GM03348 (cell line): Measurements from ENCODE around the gene BCL11B.

Experiments used
- DNase-seq: peaks from one replicate; pipeline ENCODE4 v3.0.0; 2012; ENCODE audit warnings: low spot score

The BCL11B gene

DNA sequence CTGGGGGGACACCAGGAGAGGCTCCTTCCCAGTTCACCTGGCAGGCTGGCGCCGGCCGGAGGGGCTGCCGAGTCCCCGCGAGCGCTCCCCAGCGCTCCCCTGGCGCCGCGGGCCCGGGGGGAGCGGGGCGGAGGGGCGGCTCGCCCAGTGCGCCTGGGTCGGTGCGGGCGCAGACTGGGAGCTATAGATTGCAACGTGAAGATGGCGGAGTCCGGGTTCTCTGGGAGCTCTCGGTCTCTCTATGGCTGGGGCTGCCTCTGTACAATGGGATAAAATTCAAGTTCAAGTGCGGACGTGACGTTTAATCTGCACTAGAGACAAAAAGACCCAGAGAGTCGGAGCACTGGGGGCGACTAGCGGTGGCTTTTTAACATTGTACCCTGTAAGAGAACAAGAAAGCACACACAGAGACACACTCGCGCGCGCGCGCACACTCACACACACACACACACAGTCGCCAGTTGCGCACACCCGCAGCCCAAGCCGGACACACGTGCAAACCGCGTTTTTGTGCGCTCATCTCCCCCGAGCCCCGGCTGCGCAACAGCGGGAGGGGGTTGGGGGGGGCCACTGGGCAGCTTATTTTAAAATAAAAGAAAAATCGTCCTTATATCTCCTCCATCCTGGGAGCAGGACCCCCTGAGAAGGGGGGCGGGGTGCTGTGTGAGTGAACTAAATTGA, at the start of gene BCL11B:
Gene BCL11B, minus strand, starts transcription at position 247 of the 681 bp plus-strand sequence. CDS start 979 bp downstream, outside the sequence.
- peak; percentile 82 for DNase-seq

DNA sequence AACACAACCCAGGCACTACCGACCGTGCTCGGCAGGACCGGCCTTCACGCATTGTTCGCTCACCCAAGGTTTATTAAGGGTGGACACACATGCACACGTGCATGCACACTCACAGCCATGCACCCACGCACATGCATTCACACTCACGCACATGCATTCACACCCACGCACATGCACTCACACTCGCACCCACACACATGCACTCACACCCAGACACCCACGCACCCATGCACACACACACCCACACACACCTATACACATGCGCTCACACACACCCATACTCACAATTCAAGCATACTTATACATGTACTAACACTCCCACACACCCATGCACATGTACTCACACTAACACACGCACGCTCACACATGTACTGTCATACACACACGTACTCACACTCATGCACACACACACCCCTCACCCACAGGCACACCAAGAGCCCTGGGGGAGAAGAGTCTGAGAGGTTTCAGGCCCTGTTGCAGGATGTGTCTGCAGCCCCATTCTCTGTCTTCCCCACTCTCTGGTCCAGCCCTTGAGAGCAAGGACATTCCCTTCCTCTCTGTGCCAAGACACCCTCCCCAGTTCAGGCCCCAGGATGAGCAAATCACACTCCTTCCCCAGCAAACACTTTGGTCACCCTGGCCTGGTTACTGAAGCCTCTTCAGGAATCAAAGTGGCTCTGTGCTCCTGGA, 49.4 kb upstream of the BCL11B start:
- no peak for DNase-seq

DNA sequence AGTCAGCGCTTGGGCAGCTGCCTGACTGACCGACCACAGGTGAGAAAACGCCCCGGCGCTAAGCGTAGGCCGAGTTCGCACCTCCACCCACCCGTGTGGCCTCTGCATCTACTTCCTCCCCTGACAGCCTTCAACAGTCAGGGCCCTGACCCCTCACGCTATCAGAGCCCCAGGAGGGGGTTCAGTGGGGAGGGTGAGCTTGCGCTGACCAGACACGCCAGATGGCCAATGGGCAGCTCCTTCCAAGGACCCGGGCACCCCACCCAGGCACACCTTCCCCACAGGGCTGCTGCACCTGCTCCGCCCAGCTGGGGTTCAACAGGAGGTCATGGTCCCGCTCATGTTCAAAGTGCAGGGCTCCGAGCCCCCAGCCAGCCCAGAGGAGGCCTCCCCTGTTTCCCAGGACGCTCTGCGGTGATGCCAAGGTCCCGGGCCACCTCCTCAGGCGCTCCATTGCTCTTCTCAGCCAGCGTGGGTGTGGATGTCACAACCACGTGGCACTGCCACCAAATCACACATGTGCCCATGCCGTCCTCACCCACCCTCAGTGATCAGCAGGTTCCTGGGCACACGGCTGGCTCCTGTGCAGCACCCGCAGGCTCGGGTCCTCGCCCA, 48.7 kb upstream of the BCL11B start:
- DNase-seq: no peak

DNA sequence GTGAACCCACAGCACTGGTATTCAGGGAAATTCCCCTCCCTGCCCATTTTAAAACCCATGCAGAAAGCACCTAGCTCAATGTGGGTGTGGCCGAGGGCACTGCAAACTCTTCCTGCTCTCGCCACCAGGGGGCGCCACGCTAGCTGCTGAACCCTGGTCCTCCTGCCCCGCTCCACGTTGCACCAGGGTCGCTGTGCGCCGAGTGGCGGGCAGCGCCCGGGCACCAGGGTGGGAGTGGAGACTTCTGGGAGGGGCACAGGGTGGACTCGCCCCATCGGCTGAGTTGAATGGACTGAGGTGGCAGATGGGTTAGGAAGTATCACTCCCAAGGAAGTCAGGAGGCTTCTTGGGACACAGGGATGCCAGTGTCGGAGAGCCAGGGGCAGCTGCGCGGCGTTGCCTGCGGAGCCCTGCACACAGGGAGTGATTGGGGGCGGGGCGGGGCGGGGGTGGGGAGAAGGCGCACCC, 48.1 kb upstream of the BCL11B start:
- DNase-seq: peak; percentile 73

DNA sequence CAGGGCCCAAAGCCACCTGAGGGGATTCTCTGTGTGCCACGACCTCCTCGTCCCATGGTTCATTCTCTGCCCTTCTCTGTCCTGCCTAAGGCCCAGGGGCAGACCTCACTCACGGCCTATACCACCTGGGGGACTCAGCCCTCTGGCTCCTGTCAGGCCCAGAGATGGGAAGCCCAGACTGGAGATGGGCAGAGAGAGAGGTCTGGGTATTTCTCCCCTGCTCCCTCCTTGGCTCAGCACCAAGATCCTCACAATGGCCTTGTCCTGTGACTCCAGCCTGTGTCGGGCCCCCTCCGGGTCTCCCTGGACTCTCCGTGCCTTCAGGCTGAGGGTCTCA, 46.9 kb upstream of the BCL11B start:
- no peak for DNase-seq

DNA sequence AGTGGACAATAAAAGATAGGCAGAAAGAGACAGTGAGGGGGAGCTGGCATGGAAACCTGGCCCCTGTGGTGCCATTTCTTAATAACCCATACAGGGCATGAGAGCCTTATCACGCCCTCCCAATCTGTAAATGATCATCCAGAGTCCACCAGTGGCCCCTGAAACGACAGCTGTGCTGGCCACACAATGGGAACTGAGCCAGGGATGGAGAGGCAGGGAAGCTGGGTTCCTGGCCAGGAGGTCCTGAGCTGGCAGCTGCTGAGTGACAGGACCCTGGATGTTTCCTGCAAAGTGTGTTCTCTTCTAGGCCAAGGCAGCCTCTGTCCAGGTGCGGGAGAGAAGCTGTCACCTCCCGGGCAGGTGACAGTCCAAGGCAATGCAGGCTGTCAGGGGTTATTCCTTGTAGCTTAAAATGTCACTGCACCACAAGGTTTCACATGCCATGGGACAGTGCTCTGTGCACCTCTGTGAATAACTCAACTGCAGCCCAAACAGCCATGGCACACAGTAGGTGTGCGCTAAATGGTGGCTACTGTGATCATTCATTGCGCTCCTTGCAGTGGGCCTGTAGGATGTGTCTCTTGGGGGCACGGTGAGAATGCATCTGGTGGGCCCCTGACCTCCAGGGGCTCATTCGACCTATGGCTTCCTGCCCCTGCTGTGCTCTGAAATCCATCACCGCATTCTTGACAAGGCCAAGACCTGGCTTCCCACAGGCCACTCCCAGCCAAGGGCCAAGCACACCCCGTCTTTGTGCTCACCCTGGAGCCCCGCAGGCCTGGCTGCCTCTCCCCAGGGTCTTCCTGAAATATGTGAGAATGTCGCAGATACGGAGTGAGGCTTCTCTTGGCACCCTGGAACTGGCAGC, 46.3 kb upstream of the BCL11B start:
- no peak for DNase-seq

DNA sequence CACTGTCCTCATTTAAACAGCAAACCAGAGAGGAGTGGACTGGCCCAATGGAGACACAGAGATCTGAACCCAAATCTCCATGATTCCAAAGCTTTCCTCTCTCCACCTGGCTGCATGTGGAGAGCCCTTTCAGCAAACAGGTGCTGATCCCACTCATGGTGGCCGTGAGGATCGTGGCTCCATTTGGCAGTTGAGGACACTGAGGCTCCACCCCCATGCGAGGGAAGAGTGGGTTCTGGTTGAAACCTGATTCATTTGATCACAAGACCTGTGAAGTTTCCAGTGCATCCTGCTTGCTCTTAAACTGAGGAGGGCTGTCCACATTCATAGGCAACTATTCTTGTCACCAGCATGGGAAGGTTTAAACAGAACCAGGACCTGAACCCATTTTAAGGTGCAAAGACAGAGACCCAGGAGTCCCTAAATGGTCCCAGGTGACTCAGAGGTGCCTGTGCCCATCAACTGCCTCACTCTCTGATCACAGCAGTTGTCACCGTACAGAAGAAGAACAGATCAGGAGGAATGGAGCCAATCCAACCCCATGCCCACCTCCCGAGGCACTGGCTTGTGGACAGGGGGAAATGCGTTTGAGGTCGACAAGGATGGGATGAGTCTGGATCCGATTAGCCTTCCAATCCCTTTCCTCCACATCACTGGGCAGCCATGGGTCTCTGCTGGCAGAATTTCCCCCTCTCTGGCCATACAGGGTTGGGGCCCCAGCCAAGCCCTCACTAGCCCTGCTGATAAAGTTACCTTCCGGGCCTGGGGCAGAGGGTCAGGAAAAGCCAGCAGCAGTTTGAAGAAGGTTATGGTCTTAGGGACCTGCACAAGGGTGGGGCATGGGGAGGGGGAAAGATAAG, 45.5 kb upstream of the BCL11B start:
- no peak for DNase-seq

DNA sequence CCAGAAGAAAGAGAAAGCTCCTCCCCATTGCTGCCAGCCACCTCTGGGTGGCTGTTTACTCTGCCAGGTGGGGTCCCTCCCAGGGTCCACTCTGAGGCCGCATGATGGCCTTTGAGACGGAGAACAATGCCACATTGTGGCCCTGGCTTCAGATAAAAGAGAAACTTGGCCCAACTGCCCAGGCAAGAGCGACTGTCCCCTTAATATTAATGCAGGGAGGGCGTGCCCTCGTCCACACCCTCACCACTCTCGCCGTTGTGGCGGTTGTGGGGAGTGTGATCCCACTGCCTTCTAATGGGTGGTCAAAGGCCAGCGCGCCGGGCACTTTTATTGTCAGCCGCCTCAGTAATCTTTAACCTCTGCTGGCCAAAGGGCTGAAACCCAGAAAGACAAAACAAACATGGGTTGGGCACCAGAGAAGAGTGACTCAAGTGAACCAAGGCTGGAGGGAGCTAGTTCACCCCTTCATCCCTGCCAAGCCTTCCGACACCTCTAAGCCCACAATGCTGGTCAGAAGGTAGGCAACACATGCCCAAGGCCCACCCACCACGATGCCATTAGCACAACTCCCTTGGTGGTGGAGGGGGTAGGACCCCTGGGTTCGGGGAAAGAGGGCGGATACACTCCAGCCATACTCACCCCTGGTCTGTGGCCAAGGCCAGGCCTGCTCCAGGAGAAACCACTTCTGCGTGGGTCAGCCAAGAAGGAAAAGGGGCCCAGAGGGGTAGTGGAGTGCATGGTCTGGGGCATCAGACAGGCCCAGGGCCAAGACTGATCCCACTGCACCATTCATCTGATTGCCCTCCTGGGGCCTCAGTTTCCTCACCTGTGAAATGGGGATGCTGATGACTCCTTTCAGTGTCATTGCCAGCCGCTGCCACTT, 44.5 kb upstream of the BCL11B start:
- DNase-seq: no peak

DNA sequence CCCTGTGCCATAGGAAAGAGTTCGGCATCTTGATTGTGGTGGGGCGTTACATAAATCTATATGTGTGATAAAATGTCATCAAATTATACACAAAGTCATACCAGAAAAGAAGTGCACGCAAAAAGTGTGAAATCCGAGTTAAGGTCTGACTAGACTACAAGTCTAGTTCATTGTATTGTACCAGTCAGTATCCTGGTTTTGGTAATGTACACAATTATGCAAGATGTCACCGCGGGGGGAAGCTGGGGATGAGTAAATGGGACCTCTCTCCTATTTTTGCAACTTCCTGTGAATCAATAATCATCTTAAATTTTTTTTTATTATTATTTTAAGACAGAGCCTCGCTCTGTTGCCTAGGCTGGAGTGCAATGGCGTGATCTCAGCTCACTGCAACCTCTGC, 43.2 kb upstream of the BCL11B start:
- DNase-seq: no peak

DNA sequence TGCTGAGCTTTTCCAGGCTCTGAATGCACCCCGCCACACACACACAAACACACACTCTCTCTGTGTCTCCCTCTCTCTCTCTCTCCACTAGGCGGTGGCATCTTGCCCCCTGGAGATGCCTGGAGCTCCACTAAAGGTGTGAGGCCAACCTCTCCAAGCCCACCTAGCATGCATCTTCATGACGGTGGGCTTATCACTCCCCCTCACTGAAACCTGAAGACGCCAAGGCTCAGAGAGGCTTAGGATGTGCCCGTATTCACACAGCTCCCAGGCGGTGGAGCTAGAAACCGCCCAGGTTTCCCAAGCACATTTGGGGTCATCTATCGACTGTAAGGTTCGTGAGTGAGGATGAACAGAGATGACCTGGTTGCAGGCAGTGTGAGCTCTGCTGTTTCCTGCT, 42.6 kb upstream of the BCL11B start:
- no peak for DNase-seq

DNA sequence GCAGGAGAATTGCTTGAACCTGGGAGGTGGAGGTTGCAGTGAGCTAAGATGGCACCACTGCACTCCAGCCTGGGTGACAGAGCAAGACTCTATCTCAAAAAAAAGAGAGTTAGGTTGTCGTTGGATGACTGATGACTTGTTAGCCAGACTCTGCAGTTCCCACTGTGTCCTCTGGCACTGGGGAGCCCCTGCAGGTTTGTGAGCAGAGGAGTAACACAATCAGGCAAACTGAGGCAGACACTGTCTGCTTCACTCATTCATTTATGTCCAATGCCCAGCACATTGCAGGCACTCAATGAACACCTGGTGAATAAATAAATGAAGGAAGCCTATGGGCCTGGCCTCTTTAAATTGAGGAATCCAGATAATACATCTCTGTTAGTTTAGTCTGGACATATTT, 41.2 kb upstream of the BCL11B start:
- no peak for DNase-seq

DNA sequence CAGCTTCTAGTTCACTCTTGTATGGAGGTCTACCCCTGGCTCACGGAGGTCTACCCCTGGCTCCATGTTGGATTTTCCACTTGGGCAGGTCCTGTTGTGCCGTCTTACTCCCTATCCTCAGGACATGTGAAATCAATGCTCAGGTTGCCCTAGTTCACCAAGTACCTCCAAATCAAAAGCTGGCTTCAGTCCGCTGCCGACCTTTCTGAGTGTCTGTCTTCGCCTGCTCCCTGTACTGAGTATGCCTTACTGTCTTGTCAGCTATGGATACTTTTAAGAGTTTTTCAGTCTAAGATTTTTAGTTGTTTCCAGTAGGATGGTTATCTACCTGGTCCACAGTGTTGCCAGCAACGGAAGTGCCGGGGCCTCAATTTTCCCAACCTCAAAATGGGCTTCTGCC, 40.1 kb upstream of the BCL11B start:
- no peak for DNase-seq

DNA sequence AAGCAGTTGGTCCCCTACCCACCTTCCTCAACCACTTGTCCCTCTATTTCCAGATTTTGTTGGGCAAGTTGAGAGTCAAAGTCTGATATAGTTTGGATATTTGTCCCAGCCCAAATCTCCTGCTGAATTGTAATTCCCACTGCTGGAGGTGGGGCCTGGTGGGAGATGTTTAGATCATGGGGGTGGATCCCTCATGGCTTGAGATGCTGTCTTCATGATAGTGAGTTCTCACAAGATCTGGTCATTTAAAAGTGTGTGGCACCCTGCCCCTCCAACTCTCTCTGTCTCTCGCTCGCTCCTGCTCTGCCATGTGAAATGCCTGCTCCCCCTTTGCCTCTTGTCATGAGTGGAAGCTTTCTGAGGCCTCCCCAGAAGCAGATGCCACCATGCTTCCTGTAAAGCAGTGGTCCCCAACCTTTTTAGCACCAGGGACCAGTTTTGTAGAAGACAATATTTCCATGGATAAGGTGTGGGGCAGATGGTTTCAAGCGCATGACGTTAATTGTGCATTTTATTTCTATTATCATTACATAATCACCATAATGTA, 37.3 kb upstream of the BCL11B start:
- no peak for DNase-seq

DNA sequence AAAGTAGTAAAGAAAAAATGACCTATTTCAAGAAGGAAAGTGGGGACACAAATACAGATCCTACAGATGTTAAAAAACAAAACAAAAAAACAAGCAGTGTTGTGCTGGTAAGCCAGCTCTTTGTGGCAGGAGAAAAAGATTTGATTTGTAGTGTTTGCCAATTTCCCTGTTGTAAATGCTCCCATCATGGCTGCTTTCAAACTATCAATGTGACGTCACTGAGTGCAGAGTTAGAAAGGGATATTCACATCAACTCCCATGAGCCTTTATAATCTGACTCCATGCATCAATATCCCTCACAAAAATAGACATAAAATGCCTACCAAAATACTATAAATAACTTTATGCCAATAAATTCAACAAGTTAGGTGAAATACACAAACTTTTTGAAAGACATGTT, 32.2 kb upstream of the BCL11B start:
- no peak for DNase-seq

DNA sequence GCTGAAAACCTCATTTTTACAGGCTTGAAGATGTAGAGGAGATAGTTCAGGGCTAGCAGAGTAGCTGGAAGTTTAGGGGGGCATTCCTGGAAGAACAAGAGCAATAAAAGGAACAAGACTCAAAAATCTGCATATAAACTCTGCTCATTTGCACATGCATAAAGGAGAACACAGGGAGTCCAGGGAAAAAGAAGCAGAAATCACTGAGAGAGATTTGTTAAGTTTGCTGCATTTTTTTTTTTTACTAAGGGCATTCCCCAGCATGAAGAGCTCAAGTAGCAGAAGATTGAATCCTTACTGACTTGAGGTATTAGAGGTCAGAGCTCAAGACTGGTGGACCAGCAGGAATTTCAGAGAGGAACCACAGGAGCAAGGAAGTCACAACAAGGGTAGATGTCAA, 28.2 kb upstream of the BCL11B start:
- no peak for DNase-seq

DNA sequence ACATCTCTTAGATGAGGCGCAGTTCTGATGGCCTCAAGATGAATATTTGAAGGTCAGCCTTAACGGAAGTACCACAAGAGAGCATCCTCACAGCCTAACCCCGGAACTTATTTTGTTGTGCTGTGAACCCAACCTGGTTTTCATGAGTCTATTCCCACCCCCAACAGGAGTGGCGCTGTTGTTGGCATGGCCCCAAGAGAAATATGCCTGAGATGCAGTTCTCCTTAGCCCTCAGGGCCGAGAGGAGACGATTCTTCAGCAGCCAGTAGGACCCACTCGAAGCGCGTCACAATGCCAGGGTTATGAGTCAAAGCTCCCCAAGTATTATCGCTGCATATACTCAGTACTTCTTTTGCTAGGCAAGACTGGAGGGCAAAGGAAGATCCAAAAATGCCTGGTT, 24.5 kb upstream of the BCL11B start:
- no peak for DNase-seq

DNA sequence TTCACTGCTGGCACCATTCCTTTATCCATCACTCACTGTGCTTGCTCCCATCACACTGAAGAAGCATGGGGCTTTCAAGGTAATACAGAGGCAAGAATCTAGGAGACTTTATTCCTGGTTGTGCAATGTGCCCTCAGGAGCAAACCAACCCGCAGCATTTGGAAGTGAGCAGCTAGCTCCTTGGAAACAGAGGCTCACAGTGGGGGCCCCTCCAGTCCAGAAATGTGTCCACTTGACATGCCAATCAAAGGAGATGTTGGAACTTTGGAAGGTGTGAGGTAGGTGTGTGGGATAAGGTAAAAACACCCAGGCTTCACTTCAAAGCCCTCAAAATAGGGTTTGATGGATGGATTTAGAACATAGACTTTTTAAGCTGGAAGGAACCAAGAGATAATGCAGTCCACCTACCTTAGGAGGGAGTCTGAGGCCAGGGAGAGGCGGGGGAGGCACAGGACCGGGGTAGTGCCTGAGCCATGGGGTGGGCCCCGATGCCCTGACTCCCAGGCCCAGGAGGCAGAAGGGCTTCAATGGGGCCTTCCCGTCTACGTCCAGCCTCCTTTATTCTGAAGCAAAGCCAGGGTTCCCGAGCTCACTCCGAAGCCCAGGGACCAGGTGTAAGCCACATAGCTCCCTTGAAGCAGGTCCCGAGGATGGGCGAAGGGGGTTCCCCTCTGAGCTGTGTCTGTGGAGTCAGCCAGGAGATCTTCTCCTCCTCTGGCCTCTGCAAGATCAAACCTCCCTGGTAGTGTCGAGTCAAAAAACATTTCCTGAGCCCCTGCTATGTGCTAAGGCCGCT, 17.6 kb upstream of the BCL11B start:
- no peak for DNase-seq

DNA sequence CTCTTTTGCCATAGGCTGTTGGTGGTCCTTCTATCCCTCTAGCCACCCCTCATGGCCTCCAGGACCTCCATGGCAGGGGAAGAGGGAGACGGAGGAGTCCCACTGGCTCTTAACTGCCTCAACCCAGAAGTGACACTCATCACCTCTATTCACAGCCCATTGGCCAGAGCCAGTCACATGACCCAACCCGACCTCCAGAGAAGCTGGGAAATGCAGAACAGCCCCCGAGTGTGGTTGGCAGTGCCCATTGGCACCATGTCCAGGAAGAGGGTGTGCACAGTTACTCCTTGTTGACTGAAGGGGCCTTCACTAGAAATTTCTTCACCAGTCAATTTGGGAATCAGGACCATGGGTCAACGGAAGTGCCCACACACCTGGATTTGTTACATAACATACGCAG, 17.0 kb upstream of the BCL11B start:
- DNase-seq: no peak

DNA sequence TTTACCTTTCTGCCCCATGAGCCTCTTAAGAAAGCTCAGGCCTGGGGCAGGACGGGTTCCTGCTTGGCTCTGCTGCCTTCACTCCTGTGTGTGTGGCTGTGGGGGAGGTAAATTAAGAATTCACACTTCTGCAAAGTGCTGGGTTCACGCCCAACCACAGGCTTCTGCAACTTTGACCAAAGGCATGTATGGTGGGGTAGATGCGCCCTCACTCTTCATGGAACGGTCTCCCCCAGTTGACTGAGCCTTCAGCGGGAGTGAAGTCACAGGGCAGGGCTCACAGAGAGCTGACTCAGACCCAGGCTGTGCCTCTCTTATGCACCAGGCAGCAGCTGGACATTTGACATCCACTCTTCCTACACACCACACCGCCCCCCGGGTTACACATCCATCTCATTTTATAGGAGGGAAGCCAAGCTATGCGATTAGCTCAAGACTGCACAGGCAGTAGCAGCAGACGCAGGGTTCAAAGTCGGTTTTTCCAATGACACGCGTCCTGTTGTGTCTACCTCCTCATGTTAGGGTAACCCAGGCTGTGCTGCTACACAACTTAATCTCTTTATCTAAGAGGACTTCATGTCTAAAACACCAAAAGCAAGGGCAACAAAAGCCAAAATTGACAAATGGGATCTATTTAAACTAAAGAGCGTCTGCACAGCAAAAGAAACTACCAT, 15.4 kb upstream of the BCL11B start:
- DNase-seq: no peak
